Stimulated activated effector memory CD8-positive, alpha-beta T cell treated with anti-CD3 and anti-CD28 coated beads, Interleukin-12 subunit alpha, Interleukin-12 subunit beta, amount 100 ng/mL, for 72 hours (primary cell): Measurements from ENCODE around the gene MNDA.
"Not testable (repeated sequence)": the region's sequence is repeated elsewhere in the genome, so short reads cannot be mapped to it uniquely, and the experiment has no call there.

Source experiments
- ATAC-seq: fragments of 150-1000 bp; cut with Tn5 transposase; 2 replicates; pipeline ENCODE4 v1.10.0; 2021
- DNase-seq, 2 donors: peaks; one replicate each; pipeline ENCODE4 v3.0.0; 2021 to 2022; ENCODE audit warnings: low spot score in 2 of 2
- H3K27ac Mint-ChIP-seq: one replicate; pipeline ENCODE4 v1.8.0; 2022; ENCODE audit warnings: mild to moderate bottlenecking, mixed read lengths
- H3K36me3 Mint-ChIP-seq: one replicate; pipeline ENCODE4 v1.8.0; 2022; ENCODE audit warnings: mild to moderate bottlenecking, mixed read lengths
- H3K4me1 Mint-ChIP-seq: one replicate; pipeline ENCODE4 v1.8.0; 2022; ENCODE audit warnings: mixed read lengths
- H3K4me3 Mint-ChIP-seq: one replicate; pipeline ENCODE4 v1.8.0; 2022; ENCODE audit warnings: mild to moderate bottlenecking, mixed read lengths
- H3K9me3 Mint-ChIP-seq: one replicate; pipeline ENCODE4 v1.8.0; 2022; ENCODE audit warnings: mixed read lengths

MNDA gene

DNA sequence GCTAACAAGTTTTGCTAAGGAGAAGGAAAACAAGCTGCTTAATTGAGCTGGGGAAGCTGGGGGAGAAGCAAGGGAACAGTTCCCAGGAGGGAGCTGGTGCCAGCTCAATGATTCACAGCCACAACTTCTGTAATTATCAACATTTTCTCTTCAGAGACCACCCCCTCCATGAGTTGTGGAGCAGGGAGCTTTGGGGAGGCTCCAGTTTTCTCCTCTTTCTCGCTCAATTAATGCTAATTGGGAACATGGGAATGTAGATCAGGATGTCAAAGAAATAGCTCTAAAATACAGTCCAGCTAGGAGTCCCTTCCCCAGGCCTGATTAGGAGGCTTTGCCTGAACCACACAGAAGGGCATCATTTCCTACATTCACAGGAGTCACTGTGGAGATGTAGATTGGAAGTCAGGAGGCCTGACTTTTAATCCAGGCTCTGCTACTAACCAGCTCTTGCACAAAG, 12.1 kb upstream of the MNDA start:
- no peaks in the 10 kb centered on the region for H3K36me3 Mint-ChIP-seq

DNA sequence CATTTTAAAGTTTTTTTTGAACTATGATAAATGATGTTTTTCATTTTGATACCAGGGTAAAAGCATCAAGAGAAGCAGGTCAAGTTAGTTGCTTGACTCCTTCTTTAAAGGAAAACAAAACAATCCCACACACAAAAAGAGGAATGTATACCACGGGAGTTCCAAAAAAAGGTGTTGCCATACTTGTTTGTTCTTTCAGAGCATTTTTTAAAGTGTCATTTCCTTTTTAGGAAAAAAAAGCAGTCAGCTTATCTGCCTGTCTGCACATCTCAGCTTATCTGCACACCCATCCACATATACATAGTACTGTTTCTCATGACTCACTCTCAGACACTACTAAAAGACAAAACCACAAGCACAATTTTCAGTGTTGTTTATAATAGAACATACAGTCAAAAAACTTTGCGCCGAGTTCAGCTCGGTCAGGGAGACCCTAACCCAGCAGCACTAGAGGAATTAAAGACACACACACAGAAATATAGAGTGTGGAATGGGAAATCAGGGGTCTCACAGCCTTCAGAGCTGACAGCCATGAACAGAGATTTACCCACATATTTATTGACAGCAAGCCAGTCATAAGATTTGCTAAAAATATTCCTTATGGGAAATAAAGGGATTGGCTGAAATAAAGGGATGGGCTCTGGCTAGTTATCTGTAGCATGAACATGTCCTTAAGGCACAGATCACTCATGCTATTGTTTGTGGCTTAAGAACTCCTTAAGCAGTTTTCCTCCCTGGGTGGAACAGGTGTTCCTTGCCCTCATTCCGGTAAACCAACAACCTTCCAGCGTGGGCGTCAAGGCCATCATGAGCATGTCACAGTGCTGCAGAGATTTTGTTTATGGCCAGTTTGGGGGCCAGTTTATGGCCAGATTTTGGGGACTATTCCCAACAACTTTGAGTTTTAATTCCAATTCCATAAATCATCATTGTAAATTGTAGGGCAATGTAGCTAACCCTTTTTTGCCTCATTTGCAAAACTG, 11.4 kb upstream of the MNDA start:
- ATAC-seq, result peak; percentile 100
- H3K9me3 Mint-ChIP-seq, result no peaks in the 10 kb centered on the region
- peak overlapping the region; percentile 53 for H3K27ac Mint-ChIP-seq

More for the DNA sequence above, 12.1 kb upstream of the MNDA start:
- DNase-seq, result no peak
- Mint-ChIP-seq H3K4me3 (peak overlapping the region; percentile 37), H3K4me1 (peaks cover 29% of the 10 kb centered on the region), H3K27ac (peak overlapping the region; percentile 53), H3K9me3 (no peaks in the 10 kb centered on the region)
- ATAC-seq, result peak; percentile 48

DNA sequence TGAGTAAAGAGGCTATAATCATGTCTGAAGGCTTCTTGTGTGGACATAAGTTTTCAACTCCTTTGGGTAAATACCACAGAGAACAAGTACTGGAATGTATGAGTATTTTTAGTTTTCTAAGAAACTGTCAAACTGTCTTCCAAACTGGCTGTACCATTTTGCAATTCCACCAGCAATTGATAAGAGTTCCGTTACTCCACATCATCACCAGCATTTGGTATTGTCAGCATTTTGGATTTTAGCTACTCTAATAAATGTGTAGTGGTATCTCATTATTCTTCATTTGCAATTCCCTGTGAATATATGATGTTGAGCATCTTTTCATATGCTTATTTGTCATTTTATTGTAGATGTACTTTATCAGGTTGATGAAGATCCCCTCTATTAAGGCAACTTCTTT, 9.4 kb upstream of the MNDA start:
- Mint-ChIP-seq H3K9me3 (no peaks in the 10 kb centered on the region), H3K4me3 (no peak overlapping the region)

More for the DNA sequence above, 11.4 kb upstream of the MNDA start:
- H3K4me3 Mint-ChIP-seq, result peak overlapping the region; percentile 37
- H3K36me3 Mint-ChIP-seq, result no peaks in the 10 kb centered on the region
- DNase-seq, result no peak
- peaks cover 29% of the 10 kb centered on the region for H3K4me1 Mint-ChIP-seq

DNA sequence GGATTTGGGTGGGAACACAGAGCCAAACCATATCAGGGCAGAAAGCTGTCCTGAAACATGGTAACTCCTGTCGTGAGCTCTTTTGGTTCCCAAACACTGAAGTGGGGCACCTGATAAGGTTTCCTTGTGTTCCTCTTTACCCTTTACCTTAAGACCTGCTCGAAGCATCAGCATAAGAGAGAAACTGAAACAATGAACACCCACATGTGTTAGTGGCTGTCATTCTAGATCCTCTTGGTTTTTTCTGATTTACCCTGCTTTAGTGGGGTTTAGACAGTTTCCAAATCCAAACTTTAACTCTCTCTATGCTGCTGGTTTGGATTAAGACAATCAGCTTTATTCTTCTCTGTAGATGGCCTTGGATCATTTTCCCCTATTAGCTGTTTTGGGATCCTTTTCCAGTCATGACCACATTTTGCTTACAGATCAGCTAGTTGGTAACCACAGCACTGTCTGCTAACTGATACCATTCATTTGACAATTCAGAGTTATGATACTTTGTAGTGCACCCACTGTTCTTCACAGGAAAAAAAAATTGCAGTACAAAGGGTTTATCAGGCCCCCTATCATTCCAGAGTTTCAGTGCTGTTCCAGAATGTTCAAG, 975 bp upstream of the MNDA start:
- Mint-ChIP-seq H3K27ac (no peak overlapping the region), H3K9me3 (peaks cover 16% of the 10 kb centered on the region), H3K36me3 (no peaks in the 10 kb centered on the region), H3K4me1 (peaks cover 11% of the 10 kb centered on the region), H3K4me3 (peak overlapping the region; percentile 12)
- DNase-seq, result no peak
- ATAC-seq, result peak; percentile 83

More for the DNA sequence above, 9.4 kb upstream of the MNDA start:
- no peak for ATAC-seq
- no peak for DNase-seq
- H3K36me3 Mint-ChIP-seq, result no peaks in the 10 kb centered on the region
- H3K27ac Mint-ChIP-seq, result no peak overlapping the region
- H3K4me1 Mint-ChIP-seq, result peaks cover 29% of the 10 kb centered on the region

DNA sequence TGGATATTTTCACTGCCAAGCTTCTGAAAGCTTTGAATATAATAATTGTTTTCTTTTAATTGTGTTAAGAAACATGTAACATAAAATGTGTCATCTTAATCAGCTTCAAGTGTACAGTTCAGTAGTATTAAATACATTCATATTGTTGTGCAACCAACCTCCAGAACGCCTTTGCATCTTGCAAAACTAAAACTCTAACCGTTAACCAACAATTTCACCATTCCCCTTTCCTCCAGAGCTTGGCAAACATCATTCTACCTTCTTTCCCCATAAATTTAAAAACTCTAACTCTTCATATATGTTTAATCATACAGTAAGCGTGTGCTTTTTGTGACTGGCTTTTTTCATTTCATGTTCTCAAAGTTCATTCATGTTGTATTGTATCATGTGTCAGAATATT, 2.1 kb downstream of the MNDA start:
- H3K4me3 Mint-ChIP-seq, result no peak overlapping the region
- DNase-seq, result no peak
- no peak for ATAC-seq
- peaks cover 10% of the 10 kb centered on the region for H3K9me3 Mint-ChIP-seq
- H3K27ac Mint-ChIP-seq, result no peak overlapping the region
- no peaks in the 10 kb centered on the region for H3K36me3 Mint-ChIP-seq
- peaks cover 11% of the 10 kb centered on the region for H3K4me1 Mint-ChIP-seq

DNA sequence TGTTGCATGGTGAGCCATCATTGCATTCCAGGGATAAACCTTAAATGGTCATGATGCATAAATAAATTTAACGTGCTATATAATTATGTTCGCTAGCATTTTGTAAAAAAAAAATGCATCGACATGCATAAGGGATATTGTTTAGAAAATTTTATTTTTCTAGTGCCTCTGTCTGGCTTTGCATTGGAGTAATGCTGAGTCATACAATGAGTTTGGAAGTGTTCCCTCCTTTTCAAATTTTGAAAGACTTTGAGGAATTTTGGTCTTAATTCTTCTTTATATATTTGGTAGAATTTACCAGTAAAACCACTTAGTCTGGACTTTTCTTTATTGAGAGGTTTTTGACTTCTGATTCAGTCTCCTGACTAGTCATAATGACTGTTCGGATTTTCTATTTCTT, 4.9 kb downstream of the MNDA start:
- H3K4me3 Mint-ChIP-seq, result no peak overlapping the region
- no peaks in the 10 kb centered on the region for H3K36me3 Mint-ChIP-seq
- no peak for DNase-seq

DNA sequence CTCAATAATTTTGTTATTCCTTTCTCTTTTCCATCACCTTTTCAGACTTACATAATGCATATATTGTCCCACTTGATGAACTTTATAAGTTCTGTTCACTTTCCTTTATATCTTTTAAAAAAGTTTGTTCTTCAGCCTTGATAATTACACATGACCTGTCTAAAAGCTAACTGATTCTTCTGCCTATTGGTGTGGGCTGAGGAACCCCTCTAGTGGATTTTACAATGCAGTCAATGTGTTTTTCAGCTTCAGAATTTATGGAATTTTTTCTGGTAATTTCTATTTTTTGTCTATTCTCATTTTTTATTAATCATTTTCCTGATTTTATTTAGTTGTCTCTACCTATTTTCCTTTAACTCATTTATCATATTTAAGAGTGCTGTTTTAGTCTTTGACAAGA, 7.5 kb downstream of the MNDA start:
- no peak for ATAC-seq
- Mint-ChIP-seq H3K9me3 (peaks cover 2% of the 10 kb centered on the region), H3K36me3 (no peaks in the 10 kb centered on the region), H3K4me1 (no peaks in the 10 kb centered on the region), H3K27ac (no peak overlapping the region), H3K4me3 (no peak overlapping the region)
- DNase-seq, result no peak

More for the DNA sequence above, 4.9 kb downstream of the MNDA start:
- Mint-ChIP-seq H3K4me1 (no peaks in the 10 kb centered on the region), H3K27ac (no peak overlapping the region), H3K9me3 (peaks cover 2% of the 10 kb centered on the region)
- no peak for ATAC-seq

DNA sequence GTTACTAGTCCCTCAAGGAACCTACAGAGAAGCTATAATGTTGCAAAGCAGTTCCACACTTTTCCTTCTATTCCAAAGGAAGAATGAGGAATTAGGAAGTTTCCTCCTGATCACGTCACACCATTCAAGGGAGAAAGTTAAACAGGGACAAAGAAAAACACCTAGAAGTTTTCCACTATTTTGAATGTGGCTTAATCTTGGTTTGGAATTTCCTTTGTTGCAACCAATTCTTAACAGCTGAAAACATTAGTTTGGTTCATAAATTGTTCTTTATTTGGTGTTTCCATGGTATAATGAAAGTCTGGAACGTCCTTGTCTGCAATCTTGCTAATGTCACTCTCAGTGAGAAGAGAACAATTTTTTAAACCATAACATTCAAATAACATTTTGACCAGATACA, 8.4 kb downstream of the MNDA start:
- no peaks in the 10 kb centered on the region for H3K36me3 Mint-ChIP-seq
- no peak overlapping the region for H3K4me3 Mint-ChIP-seq
- no peaks in the 10 kb centered on the region for H3K4me1 Mint-ChIP-seq
- DNase-seq (no peak), ATAC-seq (no peak)
- H3K27ac Mint-ChIP-seq, result no peak overlapping the region
- peaks cover 2% of the 10 kb centered on the region for H3K9me3 Mint-ChIP-seq

DNA sequence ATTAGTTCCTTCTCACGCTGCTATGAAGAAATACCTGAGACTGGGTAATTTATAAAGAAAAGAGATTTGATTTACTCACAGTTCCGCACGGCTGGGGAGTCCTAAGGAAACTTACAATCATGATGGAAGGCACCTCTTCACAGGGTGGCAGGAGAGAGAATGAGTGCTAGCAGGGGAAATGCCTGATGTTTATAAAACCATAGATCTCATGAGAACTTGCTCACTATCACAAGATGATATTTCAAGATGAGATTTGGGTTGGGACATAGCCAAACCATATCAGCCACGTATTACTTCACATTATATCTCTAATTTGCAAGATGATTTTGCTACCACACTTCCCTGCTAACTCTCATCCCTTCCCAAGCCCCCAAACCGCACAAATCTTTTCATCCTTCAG, 9.1 kb downstream of the MNDA start:
- Mint-ChIP-seq H3K4me1 (no peaks in the 10 kb centered on the region), H3K36me3 (no peaks in the 10 kb centered on the region), H3K27ac (no peak overlapping the region), H3K9me3 (peaks cover 2% of the 10 kb centered on the region), H3K4me3 (no peak overlapping the region)
- ATAC-seq, result no peak
- no peak for DNase-seq

DNA sequence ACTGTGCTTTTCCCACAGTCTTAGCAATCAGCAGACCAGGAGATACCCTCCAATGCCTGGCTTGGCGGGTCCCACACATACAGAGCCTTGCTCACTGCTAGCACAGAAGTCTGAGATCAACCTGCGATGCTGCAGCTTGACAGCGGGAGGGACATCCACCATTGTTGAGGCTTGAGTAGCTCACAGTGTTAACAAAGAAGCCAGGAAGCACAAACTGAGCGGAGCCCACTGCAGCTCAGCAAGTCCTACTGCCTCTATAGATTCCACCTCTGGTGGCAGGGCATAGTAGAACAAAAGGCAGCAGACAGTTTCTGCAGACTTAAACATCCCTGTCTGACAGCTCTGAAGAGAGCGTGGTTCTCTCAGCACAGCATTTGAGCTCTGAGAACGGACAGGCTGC, 33.4 kb downstream of the MNDA start:
- no peaks in the 10 kb centered on the region for H3K4me1 Mint-ChIP-seq
- no peaks in the 10 kb centered on the region for H3K36me3 Mint-ChIP-seq
- ATAC-seq (no peak), DNase-seq (no peak)
- no peak overlapping the region for H3K4me3 Mint-ChIP-seq
- peaks cover 13% of the 10 kb centered on the region for H3K9me3 Mint-ChIP-seq
- H3K27ac Mint-ChIP-seq, result no peak overlapping the region

DNA sequence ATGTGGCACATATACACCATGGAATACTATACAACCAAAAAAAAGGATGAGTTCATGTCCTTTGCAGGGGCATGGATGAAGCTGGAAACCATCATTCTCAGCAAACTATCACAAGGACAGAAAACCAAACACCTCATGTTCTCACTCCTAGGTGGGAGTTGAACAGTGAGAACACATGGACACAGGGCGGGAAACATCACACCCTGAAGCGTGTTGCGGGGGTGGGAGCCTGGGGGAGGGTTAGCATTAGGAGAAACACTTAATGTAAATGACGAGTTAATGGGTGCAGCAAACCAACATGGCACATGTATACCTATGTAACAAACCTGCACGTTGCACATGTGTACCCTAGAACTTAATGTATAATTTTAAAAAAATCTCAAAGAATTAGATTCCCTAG, 39.3 kb downstream of the MNDA start:
- H3K36me3 Mint-ChIP-seq, H3K27ac Mint-ChIP-seq, DNase-seq, ATAC-seq, H3K4me3 Mint-ChIP-seq, H3K9me3 Mint-ChIP-seq, H3K4me1 Mint-ChIP-seq: not testable (repeated sequence)

DNA sequence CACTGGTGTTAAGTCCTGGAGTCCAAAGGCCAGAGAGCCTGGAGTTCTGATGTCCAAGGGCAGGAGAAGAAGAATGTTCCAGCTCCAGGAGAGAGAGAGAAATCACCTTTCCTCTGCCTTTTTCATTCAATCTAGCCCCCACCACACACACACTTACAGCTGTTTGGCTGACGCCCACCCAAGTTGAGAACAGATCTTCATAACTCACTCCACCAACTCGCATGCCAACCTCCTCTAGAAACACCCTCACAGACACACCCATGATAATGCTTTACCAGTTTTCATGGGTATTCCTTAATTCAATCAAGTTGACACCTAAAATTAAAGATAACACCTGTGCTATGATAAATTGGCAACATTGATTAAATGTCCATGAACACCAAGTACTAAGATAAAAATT, 42.0 kb downstream of the MNDA start:
- no peak overlapping the region for H3K4me3 Mint-ChIP-seq
- H3K4me1 Mint-ChIP-seq, result no peaks in the 10 kb centered on the region
- no peaks in the 10 kb centered on the region for H3K36me3 Mint-ChIP-seq
- H3K9me3 Mint-ChIP-seq, result no peaks in the 10 kb centered on the region
- DNase-seq, result no peak
- H3K27ac Mint-ChIP-seq, result no peak overlapping the region
- ATAC-seq, result no peak

DNA sequence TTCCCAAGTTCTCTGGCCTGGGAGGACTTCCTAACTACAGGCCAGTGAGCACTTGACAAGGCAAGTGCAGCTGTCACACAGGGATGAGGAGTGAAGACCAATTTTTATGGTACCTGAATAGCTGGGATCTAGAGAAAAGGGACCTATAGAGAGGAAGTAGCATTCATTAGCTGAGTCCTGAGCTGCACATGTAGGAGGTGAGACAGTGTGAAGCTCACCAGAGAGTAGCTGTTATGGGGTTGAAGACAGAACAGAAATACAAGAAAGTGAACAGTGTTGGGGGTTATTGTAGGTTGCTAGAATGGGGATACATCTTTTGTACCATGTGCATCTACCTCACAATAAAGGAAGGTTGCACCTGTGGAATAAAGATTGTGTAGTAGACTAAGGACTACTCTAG, 62.5 kb downstream of the MNDA start:
- ATAC-seq (no peak), DNase-seq (no peak)
- H3K4me1 Mint-ChIP-seq, result no peaks in the 10 kb centered on the region
- no peaks in the 10 kb centered on the region for H3K9me3 Mint-ChIP-seq
- H3K4me3 Mint-ChIP-seq, result no peak overlapping the region
- no peaks in the 10 kb centered on the region for H3K36me3 Mint-ChIP-seq
- H3K27ac Mint-ChIP-seq, result no peak overlapping the region

DNA sequence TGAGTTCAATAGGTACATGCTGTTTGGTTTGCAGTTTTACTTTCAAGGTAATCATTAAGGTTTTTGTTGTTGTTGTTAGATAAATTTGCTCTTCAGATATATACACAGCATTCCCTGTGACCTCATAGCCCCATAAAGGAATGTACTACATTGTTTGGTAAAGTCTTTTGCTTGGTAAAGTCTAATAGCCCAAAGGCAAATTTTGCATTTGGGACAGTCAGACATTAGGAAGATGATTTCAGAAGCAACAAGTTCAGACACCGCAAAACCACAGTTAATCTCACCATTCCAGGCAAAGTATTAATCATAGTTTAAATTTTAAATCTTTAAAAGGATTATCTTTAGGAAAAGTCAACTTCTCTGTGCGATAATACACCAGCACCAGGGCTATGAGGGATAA, 67.6 kb downstream of the MNDA start:
- H3K4me3 Mint-ChIP-seq, result no peak overlapping the region
- peaks cover 12% of the 10 kb centered on the region for H3K4me1 Mint-ChIP-seq
- ATAC-seq (no peak), DNase-seq (no peak)
- H3K9me3 Mint-ChIP-seq, result peaks cover 3% of the 10 kb centered on the region
- no peaks in the 10 kb centered on the region for H3K36me3 Mint-ChIP-seq
- no peak overlapping the region for H3K27ac Mint-ChIP-seq
